GM21723 (cell line): Measurements from ENCODE around the gene SCARF1.

Experiments
- ATAC-seq: cut with Tn5 transposase; IDR thresholded peaks from one replicate; pipeline ENCODE4 v1.9.1; 2021; ENCODE audit warnings: mild to moderate bottlenecking, moderate library complexity; ENCODE audit not compliant: unreplicated experiment

Gene SCARF1

GRCh38 chr17:1628856-1629503 lies 16.6 kb downstream of the SCARF1 start:
- ATAC-seq = peak; percentile 52

- ATAC-seq = peak; percentile 61
These were observed 17.3 kb downstream of the SCARF1 start, which contains the start of gene SLC43A2 for GRCh38 chr17:1627982-1628855. Gene SLC43A2, minus strand, starts transcription at chr17:1628834. Its CDS starts 960 bp downstream, at chr17:1627874.

- ATAC-seq = no peak
These were observed 18.1 kb downstream of the SCARF1 start for GRCh38 chr17:1627182-1627981.

GRCh38 chr17:1626333-1626732 lies 19.2 kb downstream of the SCARF1 start:
- ATAC-seq = no peak

- ATAC-seq = no peak
These were observed 20.0 kb downstream of the SCARF1 start for GRCh38 chr17:1625581-1625980.

- ATAC-seq = no peak
These were observed 20.5 kb downstream of the SCARF1 start for GRCh38 chr17:1625053-1625452.

GRCh38 chr17:1624650-1625049 lies 20.9 kb downstream of the SCARF1 start:
- ATAC-seq = no peak

GRCh38 chr17:1623057-1623630 lies 22.4 kb downstream of the SCARF1 start:
- ATAC-seq = no peak

- no peak for ATAC-seq
These were observed 24.1 kb downstream of the SCARF1 start for GRCh38 chr17:1621273-1621954.

- ATAC-seq = no peak
These were observed 25.0 kb downstream of the SCARF1 start for GRCh38 chr17:1620486-1620885.

- ATAC-seq = no peak
These were observed 27.8 kb downstream of the SCARF1 start for GRCh38 chr17:1617620-1618174.

- no peak for ATAC-seq
These were observed 29.4 kb downstream of the SCARF1 start for GRCh38 chr17:1616101-1616500.

GRCh38 chr17:1612400-1612799 lies 33.1 kb downstream of the SCARF1 start:
- no peak for ATAC-seq

GRCh38 chr17:1611715-1612114 lies 33.8 kb downstream of the SCARF1 start:
- no peak for ATAC-seq

GRCh38 chr17:1608676-1609075 lies 36.9 kb downstream of the SCARF1 start:
- no peak for ATAC-seq

GRCh38 chr17:1607971-1608320 lies 37.6 kb downstream of the SCARF1 start:
- no peak for ATAC-seq

GRCh38 chr17:1606352-1606985 lies 39.1 kb downstream of the SCARF1 start:
- ATAC-seq = peak; percentile 29

- ATAC-seq = no peak
These were observed 39.7 kb downstream of the SCARF1 start for GRCh38 chr17:1605681-1606351.

GRCh38 chr17:1604831-1605528 lies 40.6 kb downstream of the SCARF1 start:
- no peak for ATAC-seq
